T-cell (primary cell): ENCODE measurements around the gene TMEM95. TPM values are rescaled to one million over a fixed set of nuclear protein-coding genes. Genes with fewer than 3 reads are reported as not detected.

Experiments
- ATAC-seq, 4 experiments: fragments of 200-7000 bp in 3 of 4; fragments of 150-1000 bp in 1 of 4; cut with Tn5 transposase; replicated peaks in 1 of 4; 1 replicate in 3 of 4; 2 replicates in 1 of 4; pipeline ENCODE4 v1.10.0; 2021; ENCODE audit warnings: moderate library complexity in 3 of 4, mild to moderate bottlenecking in 2 of 4, moderate number of reproducible peaks in 1 of 4
- CTCF ChIA-PET, 2 donors: fragments of 300-600 bp; sonication (Branson Sonifier 250); formaldehyde crosslinking; loops; one replicate each; lab custom pipeline; 2022; ENCODE audit warnings: antibody characterized with exemption in 2 of 2; lab: Charles Lee
- POLR2A ChIA-PET, 2 donors: fragments of 300-600 bp; sonication (Branson Sonifier 250); formaldehyde crosslinking; loops; one replicate each; lab custom pipeline; 2022; ENCODE audit warnings: antibody characterized with exemption in 2 of 2; lab: Charles Lee
- DNase-seq, 35 experiments: peaks; one replicate each; pipeline versions ENCODE4 v3.0.0 to v3.0.0-alpha.2; 2013 to 2023
- H3K27ac ChIP-seq: one replicate; pipeline ENCODE4 v1.5.1; 2013; ENCODE audit warnings: low read length
- H3K27me3 ChIP-seq, 2 experiments: replicated peaks in 1 of 2; 1 replicate in 1 of 2; 2 replicates in 1 of 2; pipeline versions ENCODE4 v1.6.1 to v1.7.0; 2013; ENCODE audit warnings: low read length in 1 of 2, mixed read lengths in 1 of 2; ENCODE audit not compliant: control insufficient read depth in 2 of 2, insufficient read depth in 2 of 2; ENCODE audit errors: extremely low read depth in 1 of 2
- H3K36me3 ChIP-seq, 2 donors: 1 replicate in 1 of 2; 2 replicates in 1 of 2; pipeline versions ENCODE4 v1.6.1 to v1.7.0; 2013; ENCODE audit warnings: low read length in 1 of 2; ENCODE audit not compliant: control insufficient read depth in 2 of 2, insufficient read depth in 1 of 2; ENCODE audit errors: extremely low read depth in 1 of 2
- H3K4me1 ChIP-seq, 2 experiments: 1 replicate in 1 of 2; 2 replicates in 1 of 2; pipeline versions ENCODE4 v1.6.1 to v1.7.0; 2013; ENCODE audit warnings: low read length in 2 of 2, mixed read lengths in 1 of 2; ENCODE audit not compliant: insufficient read depth in 2 of 2, control insufficient read depth in 1 of 2; ENCODE audit errors: extremely low read depth in 1 of 2
- H3K4me3 ChIP-seq, 2 donors: 1 replicate in 1 of 2; 2 replicates in 1 of 2; pipeline versions ENCODE4 v1.5.1 to v1.7.0; 2013; ENCODE audit warnings: mild to moderate bottlenecking in 2 of 2, low read length in 1 of 2, moderate library complexity in 1 of 2; ENCODE audit not compliant: control insufficient read depth in 1 of 2; ENCODE audit errors: extremely low read depth in 1 of 2
- H3K9me3 ChIP-seq: 2 replicates; pipeline ENCODE4 v1.7.0; 2013
- H3K27ac Mint-ChIP-seq, 2 donors: one replicate each; pipeline ENCODE4 v1.8.0; 2020 to 2021; ENCODE audit warnings: mild to moderate bottlenecking in 2 of 2, mixed read lengths in 2 of 2
- H3K27me3 Mint-ChIP-seq, 2 donors: one replicate each; pipeline ENCODE4 v1.8.0; 2021 to 2022; ENCODE audit warnings: mixed read lengths in 2 of 2
- H3K36me3 Mint-ChIP-seq: one replicate; pipeline ENCODE4 v1.8.0; 2021; ENCODE audit warnings: mixed read lengths
- H3K4me1 Mint-ChIP-seq, 3 donors: one replicate each; pipeline ENCODE4 v1.8.0; 2020 to 2022; ENCODE audit warnings: mixed read lengths in 3 of 3, mild to moderate bottlenecking in 1 of 3
- H3K4me3 Mint-ChIP-seq, 3 donors: one replicate each; pipeline ENCODE4 v1.8.0; 2020 to 2022; ENCODE audit warnings: mild to moderate bottlenecking in 3 of 3, mixed read lengths in 3 of 3, moderate library complexity in 3 of 3
- H3K9me3 Mint-ChIP-seq, 3 donors: one replicate each; pipeline ENCODE4 v1.8.0; 2020 to 2022; ENCODE audit warnings: mixed read lengths in 3 of 3
- WGBS: methylation state at CpG from one replicate; pipeline ENCODE4 v1.1.5; 2013; ENCODE audit warnings: missing lambda C conversion rate; ENCODE audit not compliant: insufficient coverage; 5-methylcytosine and 5-hydroxymethylcytosine counted together
- total RNA-seq, 35 experiments: library from RNA in 6 of 35; stranded (reverse) in 6 of 35; fragments of 120-200 nt in 1 of 35; gene quantifications; one replicate each; pipeline versions ENCODE4 v1.2.1 to v1.2.4 and lab custom pipeline; 2013 to 2026

TMEM95 gene
- total RNA-seq, 5 donors from 2014 or later (not counting 1 experiment from before 2014, with no cell fraction given), result not detected

- peaks cover 0 to 1% of the 10 kb centered on the region in 2 donors for H3K27me3 Mint-ChIP-seq
- H3K27me3 ChIP-seq, result peaks cover 0 to 8% of the 10 kb centered on the region in 2 experiments
- H3K4me3 Mint-ChIP-seq, result peak overlapping the region; percentile 75 to 90 (median 80)
- ChIA-PET POLR2A (no interaction called here), CTCF (no interaction called here)
- 52% methylated on average over 23 of the region's 38 CpGs for WGBS
- H3K4me1 Mint-ChIP-seq, result peaks cover 14 to 25% (median 15%) of the 10 kb centered on the region in 3 donors
- H3K27ac ChIP-seq, result no peak overlapping the region
- peak overlapping the region; percentile 61 to 93 for H3K4me3 ChIP-seq
- DNase-seq (no peak), ATAC-seq (no peak)
- peak overlapping the region in 1 of 2 donors; percentile 28 for H3K27ac Mint-ChIP-seq
- no peaks in the 10 kb centered on the region for H3K9me3 Mint-ChIP-seq
- peaks cover 2 to 32% of the 10 kb centered on the region in 2 experiments for H3K4me1 ChIP-seq
- no peaks in the 10 kb centered on the region for H3K9me3 ChIP-seq
- H3K36me3 Mint-ChIP-seq, result peaks cover 3% of the 10 kb centered on the region
- no peaks in the 10 kb centered on the region for H3K36me3 ChIP-seq
These were observed 50.6 kb downstream of the TMEM95 start for GRCh38 chr17:7405350-7406234.

- Histone ChIP-seq H3K36me3 (no peaks in the 10 kb centered on the region), H3K27ac (no peak overlapping the region), H3K4me1 (peaks cover 2 to 32% of the 10 kb centered on the region in 2 experiments), H3K9me3 (no peaks in the 10 kb centered on the region), H3K27me3 (peaks cover 0 to 10% of the 10 kb centered on the region in 2 experiments), H3K4me3 (no peak overlapping the region)
- ChIA-PET CTCF (interaction anchor here in 1 of 2 donors (0.5 kb wide), 1 partner anchor 213 kb away, joined by 3 read pairs; no protein-coding TSS in a partner anchor), POLR2A (interaction anchor here in 1 of 2 donors (0.6 kb wide), 1 partner anchor 47 kb away, joined by 3 read pairs; no protein-coding TSS in a partner anchor)
- ATAC-seq (no peak), DNase-seq (peak in 1 of 35 experiments; percentile 24)
- no peaks in the 10 kb centered on the region for H3K9me3 Mint-ChIP-seq
- peaks cover 3% of the 10 kb centered on the region for H3K36me3 Mint-ChIP-seq
- peak overlapping the region; percentile 68 to 90 (median 77) for H3K4me3 Mint-ChIP-seq
- peak overlapping the region in 1 of 2 donors; percentile 28 for H3K27ac Mint-ChIP-seq
- WGBS, result 76% methylated on average over 6 of the region's 12 CpGs
- H3K27me3 Mint-ChIP-seq, result peaks cover 0 to 1% of the 10 kb centered on the region in 2 donors
- H3K4me1 Mint-ChIP-seq, result peaks cover 14 to 25% (median 15%) of the 10 kb centered on the region in 3 donors
These were observed 51.4 kb downstream of the TMEM95 start for GRCh38 chr17:7406235-7406825.

Other genes with a start within 250 kb of the TMEM95 start
- gene ASGR2, start 240.3 kb upstream of the TMEM95 start, total RNA-seq, result under 1 TPM in 4 of 5 donors, not detected in 1; 0.25 to 0.55 (median 0.47) TPM
- 1 to 10 TPM in 2 of 5 donors, under 1 TPM in 3; 0.60 to 1.8 (median 0.82) TPM for gene ASGR1, start 175.8 kb upstream of the TMEM95 start, total RNA-seq
- 10 to 100 TPM in 2 of 5 donors, 1 to 10 TPM in 3; 8.1 to 13.6 (median 9.3) TPM for gene DLG4, start 135.3 kb upstream of the TMEM95 start, total RNA-seq
- gene ACADVL, start 135.2 kb upstream of the TMEM95 start, total RNA-seq, result 100 to 1,000 TPM; 275 to 424 (median 385) TPM
- 10 to 100 TPM; 48.2 to 76.3 (median 70.4) TPM for gene DVL2, start 120.6 kb upstream of the TMEM95 start, total RNA-seq
- 10 to 100 TPM; 13.3 to 51.6 (median 43.5) TPM for gene PHF23, start 115.7 kb upstream of the TMEM95 start, total RNA-seq
- gene GABARAP, start 112.7 kb upstream of the TMEM95 start, total RNA-seq, result 100 to 1,000 TPM; 197 to 278 (median 276) TPM
- gene CTDNEP1, start 103.4 kb upstream of the TMEM95 start, total RNA-seq, result 100 to 1,000 TPM; 109 to 131 (median 125) TPM
- 10 to 100 TPM; 29.8 to 35.9 (median 33.3) TPM for gene ELP5, start 102.9 kb upstream of the TMEM95 start, total RNA-seq
- 1 to 10 TPM; 2.4 to 5.9 (median 2.9) TPM for gene CLDN7, start 92.7 kb upstream of the TMEM95 start, total RNA-seq
- under 1 TPM in 1 of 5 donors, not detected in 4; 0.06 TPM for gene SLC2A4, start 73.4 kb upstream of the TMEM95 start, total RNA-seq
- gene YBX2, start 60.5 kb upstream of the TMEM95 start, total RNA-seq, result under 1 TPM in 4 of 5 donors, not detected in 1; 0.20 to 0.57 (median 0.45) TPM
- gene EIF5A, start 47.5 kb upstream of the TMEM95 start, total RNA-seq, result 100 to 1,000 TPM; 286 to 481 (median 306) TPM
- 100 to 1,000 TPM; 114 to 129 (median 125) TPM for gene GPS2, start 39.8 kb upstream of the TMEM95 start, total RNA-seq
- gene NEURL4, start 25.8 kb upstream of the TMEM95 start, total RNA-seq, result 10 to 100 TPM; 49.5 to 90.2 (median 80.0) TPM
- gene ACAP1, start 18.6 kb upstream of the TMEM95 start, total RNA-seq, result 100 to 1,000 TPM; 531 to 781 (median 649) TPM
- gene KCTD11, start 3.0 kb upstream of the TMEM95 start, total RNA-seq, result 1 to 10 TPM; 2.4 to 7.3 (median 4.8) TPM
- 10 to 100 TPM in 3 of 5 donors, 1 to 10 TPM in 2; 5.7 to 18.3 (median 16.0) TPM for gene TNK1, start 25.9 kb downstream of the TMEM95 start, total RNA-seq
- gene PLSCR3, start 39.4 kb downstream of the TMEM95 start, total RNA-seq, result 100 to 1,000 TPM; 101 to 145 (median 140) TPM
- gene TMEM256, start 48.9 kb downstream of the TMEM95 start, total RNA-seq, result 10 to 100 TPM; 28.7 to 48.9 (median 45.6) TPM
- 1 to 10 TPM; 6.8 to 8.9 (median 8.4) TPM for gene NLGN2, start 52.7 kb downstream of the TMEM95 start, total RNA-seq
- not detected for gene SPEM1, start 65.2 kb downstream of the TMEM95 start, total RNA-seq
- gene SPEM2, start 70.5 kb downstream of the TMEM95 start, total RNA-seq, result not detected
- gene SPEM3, start 73.7 kb downstream of the TMEM95 start, total RNA-seq, result not detected
- 10 to 100 TPM in 3 of 5 donors, 1 to 10 TPM in 2; 8.8 to 26.9 (median 23.5) TPM for gene TMEM102, start 80.3 kb downstream of the TMEM95 start, total RNA-seq
- gene FGF11, start 84.4 kb downstream of the TMEM95 start, total RNA-seq, result 1 to 10 TPM; 2.4 to 4.2 (median 3.3) TPM
- 10 to 100 TPM in 3 of 5 donors, 1 to 10 TPM in 2; 6.6 to 12.0 (median 11.0) TPM for gene CHRNB1, start 89.9 kb downstream of the TMEM95 start, total RNA-seq
- gene ZBTB4, start 124.5 kb downstream of the TMEM95 start, total RNA-seq, result 10 to 100 TPM; 64.0 to 86.6 (median 82.7) TPM
- gene SLC35G6, start 126.3 kb downstream of the TMEM95 start, total RNA-seq, result not detected
- gene POLR2A, start 129.2 kb downstream of the TMEM95 start, total RNA-seq, result 100 to 1,000 TPM; 198 to 444 (median 212) TPM
- 10 to 100 TPM; 38.3 to 72.8 (median 61.4) TPM for gene TNFSF12, start 193.9 kb downstream of the TMEM95 start, total RNA-seq
- 1 to 10 TPM; 1.3 to 5.6 (median 4.6) TPM for gene TNFSF13, start 203.6 kb downstream of the TMEM95 start, total RNA-seq
- 10 to 100 TPM; 38.7 to 43.3 (median 42.6) TPM for gene SENP3, start 206.8 kb downstream of the TMEM95 start, total RNA-seq
- gene CD68, start 224.5 kb downstream of the TMEM95 start, total RNA-seq, result 1 to 10 TPM in 3 of 5 donors, not detected in 2; 4.4 to 7.0 (median 5.5) TPM
- gene MPDU1, start 228.7 kb downstream of the TMEM95 start, total RNA-seq, result 10 to 100 TPM; 27.0 to 31.4 (median 28.6) TPM
- gene SOX15, start 234.9 kb downstream of the TMEM95 start, total RNA-seq, result 1 to 10 TPM in 2 of 5 donors, under 1 TPM in 1, not detected in 2; 0.70 to 1.2 (median 1.1) TPM